ENCODE measurements around the gene NCOA3. TPM values are rescaled to one million over a fixed set of nuclear protein-coding genes. Genes with fewer than 3 reads are reported as not detected.

The NCOA3 gene
- total RNA-seq, 1 experiment from 2014 or later: 23.3 TPM

GRCh38 chr20:47490795-47491194, 10.9 kb upstream of the NCOA3 start:
- Histone ChIP-seq H4K20me1 (ENCODE audit: control insufficient read depth, insufficient read depth, insufficient read length) (no peaks in the 10 kb centered on the region), H2AK5ac (ENCODE audit: insufficient read length, low read length) (no peak overlapping the region), H2BK12ac (ENCODE audit: insufficient read length, low read depth, low read length) (no peak overlapping the region), H3K56ac (ENCODE audit: insufficient read length, low read depth, low read length) (no peak overlapping the region), H3T11ph (ENCODE audit: low read length) (no peak overlapping the region), H3K27ac (ENCODE audit: insufficient read length, low read depth, low read length) (no peak overlapping the region), H2BK5ac (ENCODE audit: insufficient read length, low read length) (no peak overlapping the region), H3K9ac (ENCODE audit: extremely low read depth, insufficient read length, low read length) (no peak overlapping the region), H3K18ac (ENCODE audit: insufficient read length, low read depth, low read length) (no peak overlapping the region), H3K23ac (ENCODE audit: insufficient read length, low read depth, low read length) (no peak overlapping the region), H3K9me3 (ENCODE audit: control insufficient read depth, low read depth, low read length) (no peaks in the 10 kb centered on the region), H3K27me3 (ENCODE audit: insufficient read depth, low read length) (no peaks in the 10 kb centered on the region), H4K8ac (replicated peaks; ENCODE audit: insufficient read length, low read depth, low read length) (no peak overlapping the region), H2AFZ (ENCODE audit: low read length) (no peak overlapping the region), H3K23me2 (ENCODE audit: insufficient read length, low read depth, low read length, poor library complexity, severe bottlenecking) (no peaks in the 10 kb centered on the region), H2BK120ac (ENCODE audit: low read depth, low read length, poor library complexity, severe bottlenecking) (no peak overlapping the region), H2BK20ac (ENCODE audit: low read depth, low read length, poor library complexity, severe bottlenecking) (no peak overlapping the region), H3K79me1 (ENCODE audit: insufficient read depth, low read depth, low read length, poor library complexity, severe bottlenecking) (no peaks in the 10 kb centered on the region), H3K4me1 (ENCODE audit: insufficient read depth, low read length) (peaks cover 3% of the 10 kb centered on the region; the same call in 1 of the 2 replicates), H3K4me2 (ENCODE audit: insufficient read depth, insufficient read length, low read length) (no peak overlapping the region), H3K4ac (ENCODE audit: low read depth, low read length) (no peak overlapping the region), H3K79me2 (ENCODE audit: insufficient read depth, low read length) (no peaks in the 10 kb centered on the region), H4K5ac (ENCODE audit: insufficient read length, low read depth, low read length) (no peak overlapping the region), H3K14ac (ENCODE audit: insufficient read depth, low read length) (no peak overlapping the region), H4K91ac (ENCODE audit: insufficient read length, low read depth, low read length) (no peak overlapping the region), H2BK15ac (ENCODE audit: low read depth, low read length) (no peak overlapping the region)
- no peak for DNase-seq
- Mint-ChIP-seq H3K4me1 (peaks cover 14 to 17% of the 10 kb centered on the region in 2 experiments), H3K4me3 (no peak overlapping the region), H3K27me3 (ENCODE audit: low read depth) (no peaks in the 10 kb centered on the region), H3K9me3 (no peaks in the 10 kb centered on the region), H3K36me3 (ENCODE audit: insufficient read depth in 1 of 3, low read depth in 3 of 3) (no peaks in the 10 kb centered on the region), H3K27ac (no peak overlapping the region)
- TF ChIP-seq CTCF (conservative IDR thresholded peaks at IDR 0.05): no peak
- no CpG with 5 or more reads among the region's 2 CpGs for WGBS (ENCODE audit: extremely low coverage, insufficient read length, low lambda C conversion rate)

All from H9 (cell line).